ENCODE results near the gene ESPN.

DNA sequence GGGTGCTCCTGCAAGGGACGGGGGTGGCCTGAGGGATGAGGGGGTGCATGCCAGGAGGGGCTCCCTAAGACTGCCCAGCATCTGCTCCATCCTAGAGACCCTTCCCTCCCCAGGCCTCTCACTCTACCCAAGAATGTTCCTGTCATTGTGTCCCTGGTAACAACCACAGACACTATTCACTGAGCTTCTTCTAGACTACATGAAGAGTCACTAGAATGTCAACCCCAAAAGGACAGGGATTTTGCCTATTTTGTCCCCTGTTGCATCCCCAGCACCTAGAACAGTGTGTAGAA lies 38.5 kb downstream of the ESPN start:
- TF ChIP-seq POLR2A (IDR thresholded peaks at IDR 0.05; ENCODE audit: low read depth, low read length) (no peak), PAX5 (IDR thresholded peaks at IDR 0.05; ENCODE audit: insufficient read depth, low read length, severe bottlenecking) (no peak), POLR2AphosphoS5 (IDR thresholded peaks at IDR 0.05; ENCODE audit: low read depth, low read length) (no peak), TAF1 (IDR thresholded peaks at IDR 0.05; ENCODE audit: low read depth, low read length) (no peak)

Data from GM12891 (cell line).